ENCODE data around the gene SLC25A19.

GRCh38 chr17:75232786-75233185 is 56.4 kb downstream of the SLC25A19 start:
- TF ChIP-seq CTCF (conservative IDR thresholded peaks at IDR 0.05; ENCODE audit: low read depth in 2 of 2) (no peak), POLR2AphosphoS5 (IDR thresholded peaks at IDR 0.05; ENCODE audit: low read depth) (no peak), CREB1 (CRISPR knock-in tag; IDR thresholded peaks at IDR 0.05; ENCODE audit: low read depth) (no peak), EZH2 (IDR thresholded peaks at IDR 0.05; ENCODE audit: low read depth, unreplicated experiment) (no peak), REST (IDR thresholded peaks at IDR 0.05; ENCODE audit: unreplicated experiment) (no peak), EZH2phosphoT487 (IDR thresholded peaks at IDR 0.05; ENCODE audit: unreplicated experiment) (no peak), NANOG (IDR thresholded peaks at IDR 0.05; ENCODE audit: borderline replicate concordance) (no peak), ZNF462 (CRISPR knock-in tag; IDR thresholded peaks at IDR 0.05) (no peak), JUNB (IDR thresholded peaks at IDR 0.05; ENCODE audit: unreplicated experiment) (no peak), ETS1 (IDR thresholded peaks at IDR 0.05) (no peak), ZNF114 (CRISPR knock-in tag; IDR thresholded peaks at IDR 0.05) (no peak), ZNF331 (CRISPR knock-in tag; IDR thresholded peaks at IDR 0.05; ENCODE audit: low read depth) (no peak), STAT1 (IDR thresholded peaks at IDR 0.05; ENCODE audit: unreplicated experiment) (no peak)

Data from GM23338 (cell line).